ENCODE data around the gene HACD2. TPM values are rescaled to one million over a fixed set of nuclear protein-coding genes. Genes with fewer than 3 reads are reported as not detected.

The HACD2 gene
- total RNA-seq, 1 donor from 2014 or later: 70.6 TPM

DNA sequence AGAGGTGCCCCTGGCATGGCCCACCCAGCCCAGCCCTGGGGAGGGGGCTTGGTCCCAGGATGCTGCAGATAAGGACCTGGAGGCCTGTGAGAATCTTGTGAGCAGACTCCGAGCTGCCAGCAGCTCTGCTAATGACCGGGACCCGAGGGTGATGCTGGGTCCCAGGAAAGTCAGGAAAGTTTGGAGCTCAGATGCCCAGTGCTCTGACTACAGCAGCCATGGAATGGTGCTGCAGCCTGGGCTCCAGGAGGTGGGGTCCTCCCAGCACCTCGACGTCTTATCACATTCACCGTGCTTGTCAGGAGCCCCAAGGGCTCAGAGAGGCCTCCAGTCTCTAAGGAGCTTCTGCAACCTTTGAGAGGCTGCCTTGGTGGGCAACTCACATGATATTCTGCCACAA lies 101.7 kb downstream of the HACD2 start:
- DNase-seq (ENCODE audit: low read depth): no peak

DNA sequence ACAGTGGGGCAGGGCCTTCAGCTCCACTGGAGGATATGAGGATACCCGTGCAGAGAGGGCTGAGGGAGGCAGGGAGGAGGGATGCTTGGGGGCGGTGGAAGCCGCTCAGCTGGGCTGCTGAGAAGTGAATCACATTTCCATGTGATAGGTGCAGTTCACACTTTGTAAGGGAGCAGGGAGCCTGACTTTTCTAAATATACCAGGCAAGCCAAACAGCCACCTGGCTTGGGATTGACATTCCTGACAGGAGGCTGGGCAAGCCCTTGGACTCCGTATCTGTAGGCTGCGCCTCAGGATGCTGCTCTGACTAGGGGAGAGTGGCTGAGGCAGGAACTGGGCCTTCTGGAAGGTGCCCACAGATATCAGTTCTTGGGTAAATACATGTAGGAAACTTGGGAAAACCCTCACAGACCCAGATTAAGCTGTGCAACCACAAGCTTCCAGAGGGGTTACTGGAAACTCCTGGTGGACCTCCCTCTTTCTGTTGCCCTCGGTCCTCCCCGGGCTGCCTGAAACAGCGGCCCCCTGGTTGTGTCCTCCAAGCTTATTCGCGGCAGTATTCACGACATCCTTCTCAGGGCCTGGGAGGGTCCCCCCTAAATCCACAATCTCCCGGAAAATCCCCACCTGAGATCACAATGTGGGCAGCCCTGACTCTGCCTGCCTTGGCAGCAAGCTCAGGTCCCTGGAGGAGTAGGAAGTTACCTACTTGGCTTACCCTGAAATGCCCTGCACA lies 103.0 kb downstream of the HACD2 start:
- no peak for DNase-seq (ENCODE audit: low read depth)

DNA sequence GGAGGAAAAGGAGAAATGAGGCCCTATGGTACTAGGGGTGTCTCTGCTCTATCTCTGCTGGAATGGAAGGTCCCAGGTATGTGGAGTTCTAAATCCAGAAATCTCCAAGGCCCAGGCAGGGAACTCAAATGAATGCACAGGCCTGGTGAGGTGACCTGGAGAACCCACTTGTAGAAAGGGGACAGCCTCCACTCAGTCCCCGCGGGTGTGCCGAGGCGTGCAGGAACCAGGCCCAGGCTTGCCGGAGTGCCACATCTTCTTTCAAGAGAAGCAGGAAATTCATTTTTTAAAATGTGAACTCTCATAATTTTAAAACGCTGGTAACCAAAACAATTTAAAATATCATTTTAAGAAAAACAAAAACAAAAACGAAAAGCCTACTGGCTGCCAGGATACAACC lies 103.8 kb downstream of the HACD2 start:
- DNase-seq (ENCODE audit: low read depth): no peak

DNA sequence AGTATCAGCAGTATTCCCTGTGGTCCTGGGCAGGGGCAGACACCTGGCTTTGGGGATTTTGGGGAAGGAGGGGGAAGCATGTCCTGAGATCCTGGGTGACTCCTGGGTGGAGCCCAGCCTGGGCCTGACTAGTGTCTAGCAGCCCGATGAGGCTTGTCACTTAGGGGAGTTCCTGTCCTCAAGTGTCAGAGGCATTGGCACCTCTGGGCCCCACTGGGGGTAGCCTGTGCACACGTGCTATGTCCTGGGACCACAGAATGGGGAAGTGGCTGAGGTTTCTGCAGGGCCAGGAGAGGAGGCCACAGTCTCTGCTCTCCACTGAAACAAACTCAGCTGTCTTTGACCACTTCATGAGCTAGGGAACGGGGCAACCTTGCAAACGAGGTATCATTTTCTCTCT lies 104.4 kb downstream of the HACD2 start:
- no peak for DNase-seq (ENCODE audit: low read depth)

DNA sequence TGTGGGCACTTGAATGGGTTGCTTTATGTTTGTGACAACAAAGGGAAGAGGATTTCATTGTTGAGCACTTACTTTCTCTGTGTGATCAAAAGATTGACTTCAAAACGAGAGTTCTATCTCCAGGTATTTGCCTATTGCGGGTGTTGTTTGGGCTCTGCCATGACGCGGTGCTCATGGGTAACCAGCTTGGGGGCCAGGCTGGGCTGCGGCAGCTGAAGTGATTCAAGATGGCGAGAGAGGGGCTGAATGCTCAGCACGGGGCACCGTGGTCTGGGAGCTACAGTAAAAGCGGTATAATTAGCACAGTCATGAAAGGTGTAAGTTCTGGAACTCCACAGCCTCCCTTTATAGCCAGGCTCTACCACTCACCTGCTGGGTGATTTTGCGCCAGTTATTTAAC lies 105.0 kb downstream of the HACD2 start:
- no peak for DNase-seq (ENCODE audit: low read depth)

DNA sequence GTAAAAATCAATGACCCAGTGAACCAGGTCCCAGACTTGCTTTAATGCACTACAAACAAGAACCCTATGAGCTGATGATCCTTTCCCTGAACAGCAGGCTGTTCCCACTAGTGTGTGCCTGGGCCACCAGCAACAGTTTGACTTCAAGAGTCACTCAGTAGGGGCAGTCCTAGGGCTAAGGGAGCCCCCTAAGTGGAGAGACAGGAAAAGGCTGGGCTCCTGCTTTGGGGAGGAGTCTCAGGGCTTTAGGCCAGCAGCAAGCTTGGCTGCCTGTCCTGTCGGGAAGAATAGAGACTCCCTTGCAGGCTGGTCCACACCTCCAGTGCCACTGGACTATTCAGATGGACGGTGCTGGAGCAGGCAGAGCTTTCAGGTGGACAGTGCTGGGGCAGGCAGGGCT lies 106.5 kb downstream of the HACD2 start:
- no peak for DNase-seq (ENCODE audit: low read depth)

DNA sequence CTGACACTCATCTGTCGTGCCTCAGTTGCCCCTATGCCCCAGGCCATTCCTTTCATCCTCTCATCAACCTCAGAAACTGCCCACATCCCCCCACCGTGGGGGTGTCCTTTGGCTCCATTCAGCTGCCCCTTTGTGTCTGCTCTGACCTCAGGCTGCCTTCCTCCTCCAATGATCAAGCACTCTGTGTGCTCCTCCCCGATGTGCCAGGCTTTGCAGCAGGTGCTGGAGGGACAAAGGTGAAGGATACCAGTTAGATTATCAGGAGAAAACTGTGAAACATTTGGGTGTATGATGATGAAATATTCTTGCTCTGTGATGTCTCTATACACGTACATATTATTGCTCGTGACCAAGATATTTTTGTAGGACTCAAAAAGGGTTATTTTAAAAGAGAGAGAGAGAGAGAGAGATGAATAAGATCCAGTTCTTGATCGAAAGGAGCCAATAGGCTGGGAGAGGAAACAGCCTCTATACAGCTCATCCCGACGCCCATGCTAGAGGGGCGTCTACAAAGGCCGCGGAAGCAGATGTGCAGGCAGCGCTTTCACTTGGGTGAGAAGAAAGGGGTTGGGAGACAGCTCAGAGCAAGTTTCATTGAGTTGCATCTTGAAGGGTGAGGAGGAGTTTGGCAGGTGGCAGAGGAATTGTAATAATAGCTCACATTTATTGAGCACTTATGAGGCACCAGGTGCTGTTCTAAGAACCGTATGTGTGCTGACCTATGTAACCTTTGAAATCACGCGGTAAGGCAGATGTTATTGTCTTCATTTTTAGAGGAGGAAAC lies 107.7 kb downstream of the HACD2 start:
- no peak for DNase-seq (ENCODE audit: low read depth)

DNA sequence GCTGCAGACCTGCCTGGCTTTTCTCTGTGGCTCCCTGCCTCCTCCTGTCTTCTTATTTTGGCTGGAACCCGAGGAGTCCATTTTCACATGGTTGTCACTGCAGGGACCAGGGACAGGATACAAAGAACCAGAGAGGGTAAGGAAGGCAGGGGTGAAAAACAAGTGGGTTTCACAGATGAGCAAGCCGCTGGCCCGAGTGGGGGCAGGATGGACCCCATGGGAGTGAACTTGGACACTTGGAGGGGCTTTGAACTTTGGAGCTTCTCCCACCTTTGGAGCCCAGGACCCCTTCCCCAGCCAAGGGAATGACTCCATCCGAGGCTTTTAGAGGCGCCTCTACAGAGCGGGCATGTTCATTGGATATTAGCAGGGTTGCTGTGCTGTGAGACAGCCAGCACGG lies 109.1 kb downstream of the HACD2 start:
- no peak for DNase-seq (ENCODE audit: low read depth)

DNA sequence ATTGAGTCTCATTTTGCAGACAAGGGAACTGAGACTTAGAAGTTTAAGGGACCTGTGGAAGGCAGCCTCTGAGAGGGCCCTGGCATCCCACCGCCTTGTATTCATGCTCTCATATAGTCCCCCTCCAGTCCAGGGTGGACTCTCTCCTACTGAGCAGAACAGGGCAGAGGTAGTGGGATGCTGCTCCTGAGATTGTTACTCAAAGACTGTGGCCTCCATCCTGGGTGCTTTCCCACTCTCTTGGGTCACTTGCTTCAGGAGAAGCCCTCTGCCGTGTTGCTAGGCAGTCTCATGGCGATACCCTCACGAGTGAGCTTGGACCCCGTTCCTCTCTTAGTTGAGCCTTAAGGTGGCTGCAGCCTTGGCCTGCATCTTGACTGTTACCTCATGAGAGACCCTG lies 113.7 kb downstream of the HACD2 start:
- no peak for DNase-seq (ENCODE audit: low read depth)

DNA sequence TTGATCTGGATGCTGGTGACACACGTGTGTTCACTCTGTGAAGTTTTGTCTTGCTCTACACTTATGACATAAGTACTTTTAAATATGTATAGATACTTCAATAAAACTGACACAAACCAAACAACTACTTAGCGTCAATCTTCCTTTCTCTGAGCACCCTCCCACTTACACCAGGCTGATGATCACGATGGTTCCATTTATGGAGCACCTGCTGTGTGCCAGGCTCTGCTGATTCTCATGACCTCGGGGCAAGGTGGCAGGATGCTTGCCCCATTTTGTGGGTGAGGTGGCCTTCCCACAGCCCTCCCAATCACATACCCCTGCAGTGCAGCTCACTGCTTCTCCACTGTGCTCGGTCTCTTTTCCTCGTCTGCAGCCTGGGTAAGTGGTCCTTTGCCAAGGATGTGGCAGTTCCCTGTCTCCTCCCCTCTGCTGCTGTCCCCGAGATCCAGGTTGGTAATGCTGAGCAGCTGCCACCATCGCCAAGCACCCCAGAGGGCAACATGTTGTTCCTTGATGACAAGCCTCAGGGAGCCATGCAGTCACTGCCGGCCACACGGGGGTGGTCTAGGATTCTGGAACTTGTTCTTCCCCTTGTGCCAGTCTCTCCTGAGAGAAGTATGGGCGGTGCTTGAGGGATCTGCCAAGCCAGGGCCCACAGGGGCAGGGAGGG lies 115.4 kb downstream of the HACD2 start:
- DNase-seq (ENCODE audit: low read depth): no peak

DNA sequence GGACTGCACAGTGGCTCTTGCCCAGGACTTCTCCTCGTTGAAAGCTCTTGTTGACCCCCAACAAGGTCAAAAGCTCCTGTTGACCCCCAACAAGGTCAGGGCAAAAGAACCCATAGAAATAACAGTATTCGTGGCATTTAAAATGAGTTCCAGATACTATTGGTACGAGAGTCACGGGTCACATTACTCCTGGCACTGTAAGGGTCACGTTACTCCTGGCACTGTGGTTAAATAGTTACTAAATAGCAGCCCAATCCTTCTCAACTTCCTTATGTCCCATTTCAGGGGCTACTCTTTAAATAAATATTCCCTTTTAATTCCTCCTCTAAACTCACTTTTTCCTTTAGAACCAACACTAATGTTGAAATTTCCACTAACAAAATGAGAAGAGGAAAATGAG lies 117.8 kb downstream of the HACD2 start:
- peak; percentile 75 for DNase-seq (ENCODE audit: low read depth)

DNA sequence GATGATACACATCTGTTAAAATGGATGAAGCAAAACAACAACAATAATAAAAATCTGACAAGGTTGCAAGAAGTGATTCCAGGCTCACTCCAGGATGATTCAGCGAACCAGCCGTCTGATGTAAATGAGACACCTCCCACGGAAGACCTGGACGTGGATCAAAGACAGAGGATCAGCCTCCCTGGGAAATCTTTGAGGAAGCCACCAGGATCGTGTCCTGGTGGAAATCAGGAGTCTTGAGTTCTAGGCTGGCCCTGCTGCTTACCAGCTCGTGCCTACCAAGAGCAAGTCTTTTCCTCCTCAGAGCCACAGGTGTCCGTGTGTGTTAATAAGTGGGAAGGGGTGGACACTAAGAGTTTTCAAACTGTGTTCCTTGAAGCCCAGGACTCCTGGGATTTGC lies 120.6 kb downstream of the HACD2 start:
- no peak for DNase-seq (ENCODE audit: low read depth)

DNA sequence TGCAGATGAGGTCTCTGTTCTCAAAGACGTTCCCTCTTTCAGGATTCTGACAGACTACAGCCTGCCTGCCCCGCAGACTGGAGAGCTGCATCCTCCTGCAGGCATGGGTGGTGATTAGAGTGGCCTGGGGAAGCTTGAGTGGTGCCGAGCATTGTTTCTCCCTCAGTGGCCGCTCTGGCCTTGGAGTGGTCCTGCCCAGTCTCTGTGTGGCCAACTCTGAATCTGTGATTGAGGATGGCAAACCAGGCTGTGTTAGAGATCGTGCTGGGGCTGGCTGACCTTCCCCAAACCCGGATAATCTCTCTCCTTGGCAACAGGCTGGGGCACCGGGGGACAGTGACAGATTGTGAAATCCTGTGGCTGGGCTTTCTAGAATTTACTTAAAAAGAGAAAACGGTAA lies 125.0 kb downstream of the HACD2 start:
- DNase-seq (ENCODE audit: low read depth): no peak

DNA sequence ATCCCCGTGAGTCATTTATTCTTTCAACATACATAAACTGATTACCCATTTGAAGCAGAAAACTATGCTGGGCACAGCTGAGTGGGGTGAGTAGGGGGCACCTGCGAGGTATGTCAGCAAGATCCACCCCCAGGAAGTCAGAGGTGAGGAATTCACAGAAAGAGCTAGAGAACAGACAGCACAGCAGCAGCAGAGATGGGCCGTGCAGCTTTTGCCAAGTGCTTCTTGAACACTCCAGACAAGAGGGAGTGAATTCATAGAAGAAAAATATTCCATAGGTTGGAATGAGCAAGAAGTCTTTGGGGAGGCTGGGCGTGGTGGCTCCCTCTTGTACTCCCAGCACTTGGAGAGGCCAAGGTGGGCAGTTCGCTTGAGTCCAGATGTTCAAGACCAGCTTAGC lies 126.6 kb downstream of the HACD2 start:
- no peak for DNase-seq (ENCODE audit: low read depth)

DNA sequence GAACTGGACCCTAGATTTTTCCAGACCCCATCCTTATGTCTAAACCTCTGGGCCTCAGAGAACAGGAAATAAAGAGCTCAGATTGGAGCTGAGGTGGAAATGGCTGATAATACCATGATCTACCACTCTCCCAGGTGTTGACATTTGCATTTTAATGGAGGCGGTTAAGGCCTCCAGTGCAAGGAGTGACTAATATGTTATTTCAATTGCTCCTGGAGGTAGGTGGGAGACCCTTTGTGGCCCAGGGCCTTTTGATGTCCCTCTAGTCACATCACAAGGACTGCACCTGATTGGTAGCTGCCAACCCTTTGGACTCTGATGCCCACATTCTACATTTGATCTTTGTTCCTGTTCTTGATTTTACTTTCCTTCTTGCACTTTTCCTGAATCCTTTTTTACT lies 127.0 kb downstream of the HACD2 start:
- DNase-seq (ENCODE audit: low read depth): peak; percentile 50

DNA sequence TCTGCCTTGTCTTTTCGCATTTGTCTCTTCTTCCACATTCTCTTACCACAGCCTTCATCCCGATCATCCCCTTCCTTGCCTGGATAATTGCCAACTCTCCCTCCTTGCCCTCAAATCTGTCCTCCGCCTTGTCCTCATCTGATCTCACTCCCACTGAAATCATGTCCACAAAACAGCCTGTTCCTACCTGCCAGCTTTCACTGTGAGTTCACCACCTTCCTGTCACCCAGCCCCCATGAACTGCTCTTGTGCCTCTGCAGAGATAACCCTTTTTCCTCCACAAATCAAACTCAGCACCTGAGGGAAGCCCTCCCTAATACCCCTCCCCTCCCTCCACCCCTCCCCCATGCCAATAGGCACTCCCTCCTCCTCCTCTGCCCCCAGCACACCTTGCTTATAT lies 131.2 kb downstream of the HACD2 start:
- no peak for DNase-seq (ENCODE audit: low read depth)

DNA sequence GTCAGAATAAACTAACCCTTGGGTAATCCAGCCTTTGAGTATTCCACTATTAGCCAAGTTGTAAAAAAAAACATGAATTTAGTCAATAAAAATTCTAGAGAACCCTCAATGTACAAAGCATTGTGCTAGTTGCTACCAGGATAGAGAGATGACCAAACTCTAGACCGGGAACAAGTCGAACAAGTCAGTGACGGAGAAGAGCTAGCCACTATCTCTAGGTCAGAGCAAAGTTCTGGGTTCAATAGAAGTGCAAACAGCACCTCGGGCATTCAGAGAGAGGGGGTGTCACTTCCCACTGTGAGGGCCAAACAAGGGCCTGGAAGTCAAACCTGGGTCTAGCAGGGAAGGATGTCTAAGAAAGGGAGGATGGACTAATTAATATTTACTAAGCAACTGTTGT lies 133.7 kb downstream of the HACD2 start:
- no peak for DNase-seq (ENCODE audit: low read depth)

DNA sequence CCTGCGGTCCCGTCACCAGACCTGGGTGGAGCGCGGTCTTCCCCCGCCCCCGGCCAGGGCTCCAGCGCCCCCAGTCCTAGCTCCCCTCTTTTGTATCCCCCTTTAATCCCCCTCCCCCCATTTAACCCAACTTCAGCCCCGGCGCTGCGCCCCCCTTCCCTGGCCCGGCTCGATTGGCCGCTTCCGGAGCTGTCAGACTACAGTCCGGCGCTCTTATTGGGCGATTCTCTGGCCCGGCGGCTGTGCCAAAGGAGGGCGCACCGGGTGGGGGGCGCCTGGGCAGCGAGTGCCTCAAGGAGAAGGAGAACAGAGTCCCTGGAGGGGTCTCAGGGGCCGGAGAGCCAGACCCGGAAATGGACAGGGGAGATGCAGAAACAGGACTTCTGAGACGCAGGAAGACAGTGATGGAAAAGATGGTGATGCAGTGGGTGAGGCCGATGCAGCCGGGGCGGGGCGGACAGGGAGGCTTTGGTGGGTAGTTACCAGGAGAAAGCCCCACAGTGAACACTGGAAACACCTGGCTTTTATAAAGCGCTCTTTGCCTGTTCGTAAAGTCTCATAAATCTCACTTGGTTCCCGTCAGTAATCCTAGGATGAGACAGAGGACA lies 134.8 kb downstream of the HACD2 start:
- DNase-seq (ENCODE audit: low read depth): no peak

DNA sequence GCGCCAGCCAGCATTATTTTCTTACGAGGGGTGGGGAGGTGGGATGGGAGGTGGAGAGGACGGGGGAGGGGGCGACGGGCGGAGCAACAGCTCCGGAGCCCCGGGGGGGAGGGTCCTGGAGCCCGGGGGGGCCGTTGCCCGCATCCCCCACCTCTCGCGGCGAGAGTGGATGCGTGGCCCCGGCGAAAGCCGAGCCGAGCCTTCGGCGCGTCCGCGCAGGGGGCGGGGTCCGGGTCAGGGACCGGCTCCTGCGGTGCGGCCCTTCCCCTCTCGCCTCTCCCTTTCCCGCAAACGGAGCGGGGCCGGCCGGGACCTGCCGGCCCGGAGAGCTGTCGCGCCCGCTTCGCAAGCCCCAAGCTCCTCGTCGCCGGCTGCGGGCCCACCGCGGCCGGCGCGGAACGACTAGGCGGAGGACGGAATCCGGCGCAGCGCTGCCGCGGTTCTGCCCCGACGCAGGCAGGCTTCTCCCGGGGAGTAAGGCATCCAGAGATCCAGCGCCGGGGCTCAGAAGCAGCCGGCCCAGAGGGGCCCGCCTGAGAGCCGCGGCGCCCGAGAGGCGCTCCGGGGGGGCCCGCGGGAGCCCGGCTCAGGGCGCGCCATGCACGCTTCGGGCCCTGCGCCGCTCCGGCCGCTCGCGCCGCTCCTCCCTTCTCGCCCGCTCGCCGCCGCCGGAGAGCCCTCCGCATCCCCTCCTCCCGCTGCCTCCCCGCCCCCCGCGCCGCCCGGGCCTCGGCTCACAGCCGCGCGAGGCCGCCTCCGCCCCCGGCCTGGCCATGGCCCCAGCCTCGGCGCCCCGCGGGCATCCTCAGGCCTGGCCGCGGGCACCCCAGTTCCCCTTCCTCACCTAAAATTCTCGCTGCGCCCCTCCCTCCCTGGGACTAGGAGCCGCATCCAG lies 135.5 kb downstream of the HACD2 start:
- DNase-seq (ENCODE audit: low read depth): no peak

DNA sequence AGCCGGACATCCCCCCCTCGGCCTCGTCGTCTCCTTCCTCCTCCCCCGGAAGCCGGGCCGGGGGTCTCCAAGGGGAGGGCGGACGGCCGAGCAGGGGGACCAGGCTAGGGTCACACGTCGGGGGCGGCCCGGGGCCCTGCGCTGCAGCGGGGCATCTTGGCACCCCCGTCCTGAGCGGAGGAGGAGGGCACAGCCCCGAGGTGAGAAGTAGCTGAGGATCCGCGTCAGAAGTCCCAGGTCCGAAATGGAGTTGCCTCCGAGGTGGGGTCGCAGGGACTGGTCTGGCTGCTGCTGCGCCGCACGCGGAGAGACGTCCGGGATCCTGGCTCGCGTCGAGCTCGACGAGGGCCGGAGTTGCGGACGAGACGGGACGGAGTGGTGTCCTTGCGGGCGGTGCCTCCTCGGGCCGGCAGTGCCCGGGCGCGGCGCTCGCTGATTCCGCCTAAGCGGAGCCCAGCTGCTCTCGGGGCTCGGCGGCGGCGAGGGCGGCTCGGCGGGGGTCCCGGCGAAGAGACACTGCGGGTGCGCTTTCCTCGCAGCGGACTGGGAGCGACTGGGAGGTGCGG lies 136.2 kb downstream of the HACD2 start, which contains the start of gene ADCY5:
Gene ADCY5 (minus strand): TSS at position 555 of the 566 bp plus-strand sequence. CDS start 545 bp downstream, at position 10.
- no peak for DNase-seq (ENCODE audit: low read depth)

All from renal cortical epithelial cell (primary cell).